ENCODE results near the gene BFSP2.

The BFSP2 gene, protein sequence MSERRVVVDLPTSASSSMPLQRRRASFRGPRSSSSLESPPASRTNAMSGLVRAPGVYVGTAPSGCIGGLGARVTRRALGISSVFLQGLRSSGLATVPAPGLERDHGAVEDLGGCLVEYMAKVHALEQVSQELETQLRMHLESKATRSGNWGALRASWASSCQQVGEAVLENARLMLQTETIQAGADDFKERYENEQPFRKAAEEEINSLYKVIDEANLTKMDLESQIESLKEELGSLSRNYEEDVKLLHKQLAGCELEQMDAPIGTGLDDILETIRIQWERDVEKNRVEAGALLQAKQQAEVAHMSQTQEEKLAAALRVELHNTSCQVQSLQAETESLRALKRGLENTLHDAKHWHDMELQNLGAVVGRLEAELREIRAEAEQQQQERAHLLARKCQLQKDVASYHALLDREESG

DNA sequence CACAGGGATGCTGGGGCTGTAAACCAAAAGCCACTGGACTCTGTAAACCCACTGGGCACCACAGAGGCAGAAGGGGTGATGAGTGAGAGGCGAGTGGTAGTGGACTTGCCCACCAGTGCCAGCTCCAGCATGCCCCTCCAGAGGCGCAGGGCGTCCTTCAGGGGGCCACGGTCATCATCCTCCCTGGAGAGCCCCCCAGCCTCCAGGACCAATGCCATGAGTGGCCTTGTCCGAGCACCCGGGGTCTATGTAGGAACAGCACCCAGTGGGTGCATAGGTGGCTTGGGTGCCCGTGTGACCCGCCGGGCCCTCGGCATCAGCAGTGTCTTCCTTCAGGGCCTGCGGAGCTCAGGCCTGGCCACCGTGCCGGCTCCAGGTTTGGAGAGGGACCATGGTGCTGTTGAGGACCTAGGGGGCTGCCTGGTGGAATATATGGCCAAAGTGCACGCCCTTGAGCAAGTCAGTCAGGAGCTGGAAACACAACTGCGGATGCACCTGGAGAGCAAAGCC is at the start of gene BFSP2:
Gene BFSP2 (plus strand): TSS at position 51 of the 510 bp plus-strand sequence. CDS start 28 bp downstream, at position 79.
- DNase-seq, result no peak

DNA sequence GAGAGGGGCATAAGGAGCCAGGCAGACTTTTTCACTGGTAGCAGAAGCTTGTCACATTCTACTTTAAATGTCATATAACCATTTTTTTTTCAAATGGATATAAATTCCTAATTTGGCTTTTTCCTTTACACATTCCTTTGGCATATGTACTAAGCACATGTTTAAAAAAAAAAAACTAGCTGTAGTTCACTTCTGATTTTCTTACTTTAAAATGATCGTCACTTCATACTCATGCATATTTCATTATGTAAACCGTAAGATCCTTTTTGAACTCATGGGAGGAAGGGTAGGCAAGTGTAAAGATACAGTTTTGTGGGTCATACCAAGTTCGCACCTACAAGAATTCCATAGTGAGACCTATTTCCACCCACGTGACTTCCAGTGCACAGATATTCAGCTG is 45.1 kb upstream of the BFSP2 start:
- no peak for DNase-seq

DNA sequence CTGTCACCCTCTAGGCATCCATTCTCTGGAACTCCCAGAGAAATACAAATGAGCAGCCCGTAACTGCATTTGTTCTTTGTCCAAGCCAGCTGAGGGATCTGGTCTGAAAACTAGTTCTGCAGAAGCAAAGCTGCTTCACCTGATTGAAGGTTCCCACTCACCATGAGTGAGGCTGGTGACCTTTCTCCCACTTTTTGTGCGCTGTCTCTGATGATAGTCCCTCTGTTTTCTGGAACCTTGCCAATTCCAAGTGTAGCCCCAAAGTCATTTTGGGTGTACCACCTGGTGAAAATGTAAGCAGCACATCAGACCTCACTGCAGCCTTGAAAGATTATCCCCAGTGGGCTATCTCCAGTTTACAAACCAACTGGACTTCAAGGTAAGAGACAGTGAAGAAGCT is 39.4 kb upstream of the BFSP2 start:
- DNase-seq, result no peak

DNA sequence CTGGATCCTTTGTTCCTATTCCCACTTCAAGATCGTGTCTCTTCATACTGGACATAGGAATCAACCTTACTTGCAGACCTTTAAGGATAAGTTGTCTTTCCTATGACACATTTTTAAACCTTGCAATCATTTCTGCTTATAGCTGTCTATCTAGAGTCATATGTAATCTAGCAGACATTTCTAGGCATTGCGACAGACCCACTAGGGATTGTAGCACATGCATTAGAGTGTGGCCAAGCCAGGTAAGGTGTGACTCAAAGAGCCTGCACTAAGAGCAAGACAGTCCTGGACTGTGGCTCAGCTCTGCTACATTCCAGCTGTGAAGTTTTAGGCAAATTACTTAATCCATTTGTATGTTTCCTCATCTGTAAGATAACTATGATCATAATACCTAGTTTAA is 38.8 kb upstream of the BFSP2 start:
- DNase-seq, result no peak

DNA sequence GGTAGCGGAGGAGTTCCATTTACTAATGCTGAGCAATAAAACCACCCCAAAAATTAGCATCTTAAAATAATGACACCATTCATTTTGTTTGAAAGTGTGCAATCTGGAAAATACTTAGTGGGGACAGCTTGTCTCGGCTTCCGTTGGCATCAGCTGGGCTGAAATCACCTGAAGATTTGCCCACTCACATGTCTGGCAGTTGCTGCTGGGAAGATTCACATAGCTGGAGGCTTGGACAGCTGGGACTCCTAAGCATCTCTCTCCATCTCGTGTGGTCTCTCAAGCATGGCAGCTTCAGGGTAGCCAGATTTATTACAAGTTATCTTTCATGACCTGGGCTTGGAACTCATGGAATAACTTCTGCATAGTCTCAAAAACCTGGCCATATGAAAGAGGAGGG is 38.4 kb upstream of the BFSP2 start:
- DNase-seq, result no peak

DNA sequence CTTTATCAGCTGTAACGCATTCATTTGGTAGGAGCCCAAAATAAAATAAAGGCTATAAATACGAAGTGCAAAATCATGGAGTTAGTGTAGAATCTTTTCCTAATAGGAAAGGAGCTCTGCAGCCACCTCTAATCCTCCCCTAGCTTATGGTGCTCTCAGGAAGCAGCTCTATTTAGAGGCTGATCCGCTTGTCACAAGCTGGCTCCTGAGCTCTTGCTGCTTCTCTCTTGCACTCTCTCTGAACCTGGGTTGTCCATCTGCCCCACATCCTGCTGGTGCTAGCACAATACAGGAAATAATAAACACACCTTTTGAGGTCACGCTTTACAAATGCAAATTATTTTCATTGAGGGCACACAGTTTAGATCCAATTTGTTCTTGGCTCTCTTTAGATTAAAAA is 37.3 kb upstream of the BFSP2 start:
- DNase-seq, result no peak

DNA sequence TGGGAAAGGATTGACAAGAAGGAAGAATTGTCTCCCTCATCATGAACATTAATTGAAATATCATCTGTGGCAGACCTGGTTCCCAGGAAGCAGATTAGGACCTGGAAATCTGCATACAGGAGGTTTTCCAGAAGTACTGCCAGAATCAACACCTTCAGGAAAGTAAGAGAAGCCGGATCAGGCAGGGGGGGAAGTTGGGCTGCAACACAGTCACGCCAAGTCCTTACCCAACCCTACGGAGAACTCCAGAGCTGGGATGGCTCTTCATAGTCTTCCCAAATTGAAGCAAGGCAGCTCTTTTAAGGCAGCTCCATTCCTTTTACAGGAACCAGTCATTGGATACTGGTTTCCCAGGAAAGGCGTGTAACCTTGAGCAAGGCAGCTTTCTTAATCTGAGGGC is 35.2 kb upstream of the BFSP2 start:
- no peak for DNase-seq

DNA sequence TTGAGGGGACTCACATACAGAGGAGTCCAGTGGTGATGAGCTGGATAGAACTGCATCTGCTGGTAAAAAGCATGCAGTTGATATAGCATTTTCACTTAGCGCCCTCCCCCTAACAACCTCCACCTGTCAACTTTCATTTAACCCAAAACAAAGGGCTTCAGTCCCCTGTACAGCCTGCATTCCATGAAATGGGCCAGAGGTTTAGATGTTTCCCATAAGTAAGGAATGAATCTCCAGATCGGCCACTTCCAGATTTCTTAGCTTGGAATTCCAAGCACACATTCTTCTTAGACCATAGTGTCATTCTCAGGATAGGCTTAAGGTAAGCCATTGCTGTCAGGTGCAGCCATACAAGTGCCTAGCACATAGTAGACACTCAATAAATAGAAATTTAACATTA is 32.9 kb upstream of the BFSP2 start:
- no peak for DNase-seq

DNA sequence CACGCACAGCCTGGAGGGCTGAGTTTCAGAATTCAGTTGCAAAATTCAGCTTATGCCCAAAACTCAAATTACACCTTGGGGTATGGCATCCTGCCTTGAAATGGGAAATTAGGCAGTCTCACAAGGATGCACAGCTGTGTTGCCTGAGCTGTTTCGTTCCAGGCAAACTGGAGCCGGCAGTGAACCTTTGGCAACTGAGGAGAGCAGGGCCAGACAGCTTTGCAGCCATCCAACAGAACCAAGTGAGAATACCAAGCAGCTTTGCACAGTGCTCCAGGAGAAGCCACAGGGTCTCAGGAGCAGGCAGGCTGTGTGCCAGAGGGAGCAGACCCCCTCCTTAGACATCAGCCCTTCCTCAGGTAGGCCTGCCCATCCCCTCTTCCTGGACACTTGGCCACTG is 32.5 kb upstream of the BFSP2 start:
- DNase-seq, result no peak

DNA sequence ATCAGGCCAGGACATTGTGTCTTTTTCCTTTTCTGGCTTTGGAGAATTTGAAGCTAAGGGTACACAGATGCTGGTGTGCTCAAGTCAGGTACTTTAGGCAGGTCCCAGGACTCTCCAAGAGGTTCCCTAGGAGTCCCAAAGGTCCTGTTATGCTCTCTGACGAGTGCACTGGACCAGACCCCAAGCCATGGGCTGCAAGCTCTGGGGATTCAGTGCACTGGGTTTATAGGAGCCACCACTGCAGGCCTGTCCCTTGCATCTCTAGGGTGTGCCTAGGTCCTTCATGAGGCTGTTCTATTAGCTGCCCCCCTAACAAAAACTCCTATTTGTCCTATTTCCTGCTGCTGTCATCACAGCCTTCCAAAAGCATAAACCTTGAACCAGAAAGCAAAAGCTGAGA is 31.9 kb upstream of the BFSP2 start:
- DNase-seq, result no peak

DNA sequence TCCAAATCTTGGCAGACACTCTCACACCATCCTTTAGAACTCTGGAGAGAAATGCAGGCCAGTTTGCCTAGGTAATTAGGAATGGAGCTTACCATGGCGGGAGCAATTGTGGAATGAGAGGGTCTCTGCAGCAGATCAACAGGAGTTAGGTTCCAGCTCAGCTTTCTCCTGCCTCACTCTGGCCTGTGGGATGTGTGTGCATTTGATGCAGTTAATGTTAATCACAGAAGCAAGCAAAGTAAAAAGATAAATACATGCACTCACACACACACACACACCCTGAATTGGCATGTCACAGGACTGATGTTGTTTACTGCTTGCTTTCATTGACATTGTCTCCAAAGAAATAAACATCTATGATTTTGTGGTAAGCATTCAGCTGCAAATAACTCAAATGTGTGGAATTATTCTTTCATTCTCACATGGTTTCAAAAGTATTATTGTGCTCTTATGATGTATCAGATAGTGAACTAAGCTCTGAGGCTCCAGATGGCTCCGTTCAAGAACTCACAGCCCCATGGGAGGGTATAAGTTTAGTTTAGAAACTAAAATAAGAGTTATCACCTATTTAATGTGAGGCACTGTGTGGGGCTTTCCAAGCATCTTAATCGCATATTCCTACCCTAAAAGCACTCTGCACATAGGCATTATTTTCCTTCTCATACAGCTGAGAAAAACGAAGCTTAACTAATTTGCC is 31.3 kb upstream of the BFSP2 start:
- no peak for DNase-seq

DNA sequence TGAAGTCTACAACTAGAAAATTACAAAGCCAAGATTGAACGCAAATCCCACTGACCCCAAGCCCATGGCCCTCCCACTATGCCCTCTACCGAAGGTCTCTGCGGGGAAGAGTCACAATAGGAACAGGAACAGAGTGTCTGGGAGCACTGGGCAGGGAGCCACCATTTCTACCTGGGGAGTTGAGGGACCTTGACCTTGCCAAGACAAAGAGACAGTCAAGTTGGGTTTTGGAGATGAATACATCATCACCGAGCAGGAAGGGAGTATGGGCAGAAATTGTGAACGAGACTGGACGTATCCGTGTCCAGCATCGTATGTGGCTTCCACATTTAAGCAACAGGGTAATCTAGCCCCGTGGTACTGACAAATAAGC is 30.8 kb upstream of the BFSP2 start:
- DNase-seq, result no peak

DNA sequence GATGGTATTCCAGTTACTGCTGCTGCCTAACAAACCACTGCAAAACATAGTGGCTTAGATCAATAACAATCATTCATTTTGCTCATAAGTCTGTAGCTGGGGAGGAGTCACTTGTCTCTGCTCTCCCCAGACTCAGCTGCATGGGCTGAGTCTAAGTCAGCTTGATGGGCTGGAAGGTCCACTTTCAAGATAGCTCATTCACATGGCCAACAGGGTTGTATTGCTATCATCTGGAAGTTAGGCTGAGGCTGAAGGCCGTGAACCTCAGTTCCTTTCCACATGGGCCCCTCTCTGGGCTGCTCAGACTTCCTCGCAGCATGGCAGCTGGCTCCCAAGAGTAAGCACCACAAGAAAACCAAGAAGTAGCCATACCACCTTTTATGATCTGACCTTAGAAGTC is 28.7 kb upstream of the BFSP2 start:
- no peak for DNase-seq

DNA sequence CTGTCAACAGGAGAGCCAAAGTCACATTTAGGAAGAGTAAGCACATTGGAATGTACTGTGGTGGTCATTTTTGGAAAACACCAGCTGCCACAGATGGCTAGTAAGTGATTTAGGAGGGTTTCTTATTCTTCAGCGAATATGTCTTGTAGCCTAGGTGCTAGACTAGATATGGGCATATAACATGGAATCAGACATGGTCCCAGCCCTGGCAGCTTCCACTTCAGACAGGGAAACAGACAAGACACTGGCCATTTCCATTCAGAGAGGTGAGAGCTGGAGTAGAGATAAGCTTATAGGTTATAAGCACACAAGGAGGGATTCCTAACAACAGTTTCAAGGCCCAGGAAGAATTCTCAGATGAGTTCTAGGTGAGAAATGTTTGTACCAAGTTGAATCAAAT is 28.2 kb upstream of the BFSP2 start:
- no peak for DNase-seq

DNA sequence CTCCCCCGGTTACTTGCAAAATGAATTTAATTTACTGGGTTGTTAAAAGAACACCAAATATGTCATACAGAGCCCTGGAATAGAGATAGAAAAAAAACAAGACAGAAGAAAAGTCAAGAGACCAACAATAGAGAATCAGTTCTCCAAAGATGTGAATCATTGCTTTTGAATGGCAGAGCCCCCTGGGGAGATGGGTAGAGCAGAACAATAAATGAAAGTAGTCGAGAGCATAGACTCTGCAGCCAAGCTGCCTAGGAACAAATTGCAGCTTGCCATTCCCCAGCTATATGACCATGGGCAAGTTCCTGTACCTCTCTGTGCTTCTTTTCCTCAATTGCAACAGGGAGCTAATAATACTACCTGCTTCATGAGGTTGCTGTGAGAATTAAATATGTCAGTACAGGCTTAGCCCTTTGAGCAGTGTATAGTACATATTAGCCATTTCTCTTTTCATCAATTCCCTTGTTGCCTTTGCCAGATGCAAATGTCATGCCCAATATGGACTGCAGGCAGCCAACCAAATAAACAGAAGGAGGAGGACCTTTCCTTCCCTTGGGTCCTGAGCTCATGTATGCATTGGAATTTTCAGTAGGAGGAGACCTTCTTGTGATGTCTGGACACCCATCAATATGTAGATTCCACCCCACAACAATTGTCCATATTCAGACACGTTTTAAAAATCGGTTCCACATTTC is 25.0 kb upstream of the BFSP2 start:
- no peak for DNase-seq

DNA sequence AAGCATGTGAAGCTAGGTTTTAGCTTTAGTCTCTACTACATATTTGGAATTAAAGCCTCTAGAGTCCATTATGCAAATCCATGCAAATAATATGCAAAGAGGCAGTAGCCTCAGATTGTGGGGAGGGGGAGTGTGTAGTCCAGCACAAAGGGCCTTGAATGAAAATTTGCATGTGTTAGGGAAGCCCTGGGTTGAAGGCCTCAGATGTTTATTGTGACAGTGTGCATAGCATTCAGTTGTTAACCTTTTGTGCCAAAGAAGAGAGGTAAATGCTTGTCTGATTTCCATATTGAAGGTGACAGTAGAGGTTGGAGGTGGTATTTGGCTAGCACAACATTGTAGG is 24.5 kb upstream of the BFSP2 start:
- DNase-seq, result no peak

DNA sequence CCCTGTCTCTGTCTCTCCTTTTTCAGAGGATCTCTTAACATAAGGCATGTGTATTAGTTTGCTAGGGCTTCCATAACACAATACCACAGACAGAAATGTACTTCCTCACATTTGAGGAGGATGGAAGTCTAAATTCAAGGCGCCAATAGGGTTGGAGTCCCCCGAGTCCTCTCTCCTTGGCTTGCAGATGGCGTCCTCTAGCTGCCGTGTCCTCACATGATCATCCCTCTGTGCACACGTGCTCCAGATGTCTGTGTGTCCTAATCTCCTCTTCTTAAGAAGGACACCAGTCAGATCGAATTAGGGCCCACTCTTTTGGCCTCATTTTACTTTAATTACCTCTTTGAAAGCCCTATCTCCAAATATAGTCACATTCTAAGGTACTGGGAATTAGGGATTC is 23.0 kb upstream of the BFSP2 start:
- no peak for DNase-seq

DNA sequence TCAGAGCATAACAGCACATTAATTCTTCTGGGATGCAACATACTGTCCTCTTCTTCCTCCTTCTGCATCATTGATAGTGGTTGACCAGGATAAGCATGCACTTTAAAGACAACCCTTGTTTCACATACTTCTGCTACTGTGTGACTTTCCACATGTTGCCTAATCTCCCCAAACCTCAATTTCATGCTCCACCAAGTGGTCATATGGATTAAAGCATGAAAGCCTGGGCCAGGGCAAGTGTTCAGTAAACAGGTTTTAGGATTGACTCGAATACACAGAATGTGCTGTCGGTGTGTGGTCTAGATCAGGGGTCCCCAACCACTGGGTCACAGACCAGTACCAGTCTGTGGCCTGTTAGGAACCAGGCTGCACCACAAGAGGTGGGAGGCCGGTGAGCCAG is 22.5 kb upstream of the BFSP2 start:
- no peak for DNase-seq

DNA sequence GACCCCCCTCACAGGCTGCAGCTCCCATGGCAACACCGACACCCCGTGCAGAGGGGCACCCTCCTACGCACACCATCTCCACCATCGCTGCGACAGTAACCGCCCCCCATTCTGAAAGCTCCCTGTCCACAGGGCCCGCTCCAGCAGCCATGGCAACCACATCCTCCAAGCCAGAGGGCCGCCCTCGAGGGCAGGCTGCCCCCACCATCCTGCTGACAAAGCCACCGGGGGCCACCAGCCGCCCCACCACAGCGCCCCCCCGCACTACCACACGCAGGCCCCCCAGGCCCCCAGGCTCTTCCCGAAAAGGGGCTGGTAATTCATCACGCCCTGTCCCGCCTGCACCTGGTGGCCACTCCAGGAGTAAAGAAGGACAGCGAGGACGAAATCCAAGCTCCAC is 19.9 kb upstream of the BFSP2 start:
- DNase-seq, result no peak

DNA sequence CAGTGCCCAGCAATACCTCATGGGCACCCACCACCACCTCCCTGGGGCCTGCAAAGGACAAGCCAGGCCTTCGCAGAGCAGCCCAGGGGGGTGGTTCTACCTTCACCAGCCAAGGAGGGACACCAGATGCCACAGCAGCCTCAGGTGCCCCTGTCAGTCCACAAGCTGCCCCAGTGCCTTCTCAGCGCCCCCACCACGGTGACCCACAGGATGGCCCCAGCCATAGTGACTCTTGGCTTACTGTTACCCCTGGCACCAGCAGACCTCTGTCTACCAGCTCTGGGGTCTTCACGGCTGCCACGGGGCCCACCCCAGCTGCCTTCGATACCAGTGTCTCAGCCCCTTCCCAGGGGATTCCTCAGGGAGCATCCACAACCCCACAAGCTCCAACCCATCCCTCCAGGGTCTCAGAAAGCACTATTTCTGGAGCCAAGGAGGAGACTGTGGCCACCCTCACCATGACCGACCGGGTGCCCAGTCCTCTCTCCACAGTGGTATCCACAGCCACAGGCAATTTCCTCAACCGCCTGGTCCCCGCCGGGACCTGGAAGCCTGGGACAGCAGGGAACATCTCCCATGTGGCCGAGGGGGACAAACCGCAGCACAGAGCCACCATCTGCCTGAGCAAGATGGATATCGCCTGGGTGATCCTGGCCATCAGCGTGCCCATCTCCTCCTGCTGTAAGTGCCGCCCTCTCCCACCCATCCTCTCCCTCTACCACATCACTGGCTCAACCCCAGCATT is 19.2 kb upstream of the BFSP2 start:
- no peak for DNase-seq

DNA sequence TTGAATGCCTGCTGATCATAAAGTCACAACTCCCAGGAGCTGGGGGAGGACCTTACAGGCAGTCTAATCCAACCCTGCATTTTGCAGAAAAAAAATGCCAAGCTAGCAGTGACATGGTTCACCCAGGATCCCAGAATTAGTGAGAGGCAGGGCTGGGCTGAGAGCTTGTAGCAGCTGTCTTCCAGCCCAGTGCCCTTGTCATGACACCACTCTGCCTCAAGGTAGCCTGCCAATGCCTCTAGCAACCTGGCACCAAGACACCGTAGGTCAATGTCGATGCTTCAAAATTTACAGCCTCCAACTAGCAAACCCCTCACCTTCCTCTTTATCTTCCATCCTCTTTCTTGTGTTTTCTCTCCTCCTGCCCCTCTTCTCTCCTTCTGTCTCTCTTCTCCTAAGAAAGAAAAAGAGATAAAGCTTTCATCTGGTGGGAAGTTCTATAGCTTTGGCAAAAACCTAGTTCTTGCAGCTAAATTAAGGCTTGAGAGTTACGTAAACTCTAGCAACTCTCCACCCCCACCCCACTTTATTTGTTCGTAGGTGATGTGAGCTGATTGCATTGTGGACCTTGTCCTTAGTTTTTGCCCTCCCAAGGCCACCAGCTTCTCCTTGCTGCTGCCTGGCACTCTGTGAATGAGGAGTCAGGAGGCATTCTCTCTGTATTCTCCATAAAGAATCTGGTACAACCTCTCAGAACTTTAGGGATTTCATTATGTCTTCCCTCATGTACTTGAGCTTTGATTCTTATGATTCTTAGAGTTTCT is 18.3 kb upstream of the BFSP2 start:
- no peak for DNase-seq

DNA sequence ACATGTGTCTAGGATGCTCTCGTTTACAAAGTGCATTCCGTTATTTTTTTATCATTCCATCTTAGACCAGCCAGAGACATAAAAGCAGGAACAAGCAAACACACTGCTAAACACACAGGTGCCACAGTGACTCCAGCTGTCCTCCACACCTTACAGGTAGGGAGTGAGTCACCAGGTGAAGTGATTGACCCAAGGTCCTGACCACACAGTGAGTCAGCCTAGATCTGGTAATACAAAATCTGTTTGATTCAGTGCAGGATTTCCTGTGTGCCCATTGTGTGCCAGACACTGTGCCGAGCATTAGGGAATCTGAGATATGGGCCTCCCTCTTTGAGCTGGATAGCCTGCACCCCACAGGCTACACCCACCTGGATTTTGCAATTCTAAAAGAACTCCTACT is 16.7 kb upstream of the BFSP2 start:
- no peak for DNase-seq

DNA sequence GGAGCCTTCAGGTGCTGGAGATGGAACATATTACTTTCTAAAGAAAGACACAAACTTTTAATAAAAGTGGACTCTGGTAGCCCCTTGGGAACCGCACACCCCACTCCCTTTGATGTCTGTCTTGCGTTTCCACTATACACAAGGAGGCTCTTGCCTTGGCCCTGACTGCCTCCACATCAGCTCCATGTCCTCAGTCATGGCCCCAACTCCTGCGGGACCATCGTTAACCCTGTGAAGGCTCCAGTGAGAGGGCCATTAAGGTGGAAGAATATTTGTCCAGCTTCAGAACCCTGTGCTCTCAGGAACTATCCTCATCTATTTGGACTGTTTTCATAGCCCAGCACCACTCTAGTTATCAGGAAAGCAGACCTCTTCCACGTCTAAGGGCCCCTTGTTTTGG is 16.1 kb upstream of the BFSP2 start:
- no peak for DNase-seq
